GM18868 (cell line): ENCODE data around the gene FXYD6.
"Not testable (repeated sequence)": the region's sequence is repeated elsewhere in the genome, so short reads cannot be mapped to it uniquely, and the experiment has no call there.

Experiments used
- ATAC-seq: cut with Tn5 transposase; IDR thresholded peaks from one replicate; pipeline ENCODE4 v1.9.1; 2021; ENCODE audit warnings: mild to moderate bottlenecking, moderate library complexity; ENCODE audit not compliant: unreplicated experiment

The FXYD6 gene

GRCh38 chr11:117871160-117871559, 5.3 kb downstream of the FXYD6 start:
- ATAC-seq: no peak

GRCh38 chr11:117870103-117870952, 6.1 kb downstream of the FXYD6 start:
- ATAC-seq: no peak

DNA sequence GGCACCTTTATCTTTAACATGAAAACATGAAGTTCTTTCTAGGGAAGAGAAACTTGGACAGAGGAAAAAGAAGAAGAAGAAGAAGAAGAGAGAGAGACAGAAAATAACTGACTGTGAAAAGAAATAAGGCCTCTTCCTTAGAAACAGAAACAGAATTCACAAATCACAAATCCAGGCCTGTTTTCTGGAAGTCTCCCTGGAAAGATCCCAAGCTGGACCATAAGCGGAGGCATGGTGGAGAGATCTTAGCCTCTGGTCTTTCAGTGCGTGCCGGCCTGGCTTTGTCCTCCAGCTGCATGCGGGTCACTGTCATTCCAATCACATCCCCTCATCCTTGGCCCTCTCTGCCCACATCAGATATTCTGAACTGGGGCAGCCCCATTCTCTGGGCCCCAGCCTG, 6.9 kb downstream of the FXYD6 start:
- no peak for ATAC-seq

- no peak for ATAC-seq
Observed at GRCh38 chr11:117868815-117869561, 7.5 kb downstream of the FXYD6 start.

DNA sequence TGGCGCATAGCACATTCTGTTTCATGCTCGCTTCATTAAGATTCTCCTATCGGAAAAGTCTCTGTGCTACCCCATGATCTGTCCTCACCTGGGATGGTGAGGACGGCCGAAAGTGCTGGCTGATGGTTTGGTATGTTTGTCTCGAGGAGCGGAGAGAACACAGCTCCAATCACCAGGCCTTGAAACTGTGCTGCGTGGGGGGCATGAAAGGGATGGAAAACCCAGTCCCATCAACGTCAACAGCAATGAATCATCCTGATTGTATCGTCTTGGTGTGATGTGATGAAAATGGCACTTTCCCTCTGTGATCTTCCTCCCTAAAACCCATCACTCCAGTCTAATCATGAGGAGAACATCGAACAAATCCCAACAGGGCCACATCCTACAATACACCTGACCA, 8.4 kb downstream of the FXYD6 start:
- no peak for ATAC-seq

DNA sequence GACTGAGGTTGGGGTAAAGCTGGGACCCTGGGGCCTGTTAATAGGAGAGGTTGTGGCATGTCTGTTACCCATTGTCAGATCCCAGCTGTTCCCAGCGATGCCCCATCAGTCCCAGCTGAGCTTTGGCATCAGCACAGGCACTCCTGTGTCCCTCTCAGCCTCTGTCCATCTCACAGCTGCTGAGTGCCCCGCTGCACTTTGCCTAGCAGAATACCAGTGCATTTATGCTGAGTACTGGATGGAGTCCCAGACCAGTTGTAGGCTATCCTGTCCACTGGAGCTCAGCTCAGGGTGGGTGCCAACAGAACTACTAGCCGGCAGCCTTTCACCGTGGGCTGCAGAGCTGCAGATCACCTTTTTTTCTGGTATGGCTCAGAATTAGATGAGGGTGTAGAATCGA, 9.9 kb downstream of the FXYD6 start:
- no peak for ATAC-seq

DNA sequence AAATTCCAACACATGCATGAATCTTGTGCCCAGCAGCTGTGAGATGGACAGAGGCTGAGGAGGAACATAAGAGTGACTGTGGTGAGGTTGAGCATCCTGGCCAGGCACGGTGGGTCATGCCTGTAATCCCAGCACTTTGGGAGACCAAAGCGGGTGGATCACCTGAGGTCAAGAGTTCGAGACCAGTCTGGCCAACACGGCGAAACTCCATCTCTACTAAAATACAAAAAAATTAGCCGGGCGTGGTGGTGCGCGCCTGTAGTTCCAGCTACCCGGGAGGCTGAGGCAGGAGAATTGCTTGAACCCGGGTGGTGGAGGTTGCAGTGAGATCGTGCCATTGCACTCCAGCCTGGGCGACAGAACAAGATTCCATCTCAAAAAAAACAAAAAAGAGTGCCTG, 10.9 kb downstream of the FXYD6 start:
- ATAC-seq: not testable (repeated sequence)

GRCh38 chr11:117863383-117863782, 13.1 kb downstream of the FXYD6 start:
- no peak for ATAC-seq

GRCh38 chr11:117862753-117863152, 13.7 kb downstream of the FXYD6 start:
- ATAC-seq: no peak

DNA sequence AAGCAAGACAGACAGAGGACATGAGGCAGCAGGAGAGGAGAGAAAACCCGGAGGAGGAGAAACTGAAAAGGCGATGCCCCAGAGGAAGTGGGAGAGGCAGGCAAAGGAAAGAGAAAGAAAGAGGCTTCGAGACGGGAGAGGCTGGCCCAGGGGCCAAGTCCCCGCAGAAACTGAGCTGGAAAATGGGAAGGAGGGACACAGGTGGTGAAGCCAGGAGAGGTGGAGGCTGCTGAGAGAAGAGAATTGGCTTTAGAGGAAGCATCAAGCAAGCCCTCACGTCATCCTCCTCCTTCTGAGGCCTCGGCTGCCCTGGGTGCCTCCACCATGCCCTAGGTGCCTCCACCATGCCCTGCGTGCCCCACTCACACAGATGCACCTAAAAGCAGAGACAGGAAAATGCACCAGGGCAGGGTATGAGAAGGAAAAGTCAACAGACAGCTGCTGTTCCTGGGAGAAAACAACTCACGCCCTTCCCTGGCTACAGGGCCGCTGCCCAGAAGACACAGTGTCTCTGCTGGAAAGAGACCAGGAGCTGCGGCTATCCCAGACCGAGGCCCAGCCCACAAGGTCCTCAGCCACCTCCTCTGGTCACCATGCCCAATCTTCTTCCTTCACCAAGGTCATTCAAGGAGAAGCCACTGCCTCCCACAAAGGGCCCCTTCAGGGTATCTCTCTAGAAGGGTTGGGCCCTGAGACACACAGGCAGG, 14.3 kb downstream of the FXYD6 start:
- ATAC-seq: no peak

GRCh38 chr11:117861151-117862018, 15.1 kb downstream of the FXYD6 start:
- ATAC-seq: no peak

GRCh38 chr11:117860139-117860538, 16.3 kb downstream of the FXYD6 start:
- ATAC-seq: no peak

DNA sequence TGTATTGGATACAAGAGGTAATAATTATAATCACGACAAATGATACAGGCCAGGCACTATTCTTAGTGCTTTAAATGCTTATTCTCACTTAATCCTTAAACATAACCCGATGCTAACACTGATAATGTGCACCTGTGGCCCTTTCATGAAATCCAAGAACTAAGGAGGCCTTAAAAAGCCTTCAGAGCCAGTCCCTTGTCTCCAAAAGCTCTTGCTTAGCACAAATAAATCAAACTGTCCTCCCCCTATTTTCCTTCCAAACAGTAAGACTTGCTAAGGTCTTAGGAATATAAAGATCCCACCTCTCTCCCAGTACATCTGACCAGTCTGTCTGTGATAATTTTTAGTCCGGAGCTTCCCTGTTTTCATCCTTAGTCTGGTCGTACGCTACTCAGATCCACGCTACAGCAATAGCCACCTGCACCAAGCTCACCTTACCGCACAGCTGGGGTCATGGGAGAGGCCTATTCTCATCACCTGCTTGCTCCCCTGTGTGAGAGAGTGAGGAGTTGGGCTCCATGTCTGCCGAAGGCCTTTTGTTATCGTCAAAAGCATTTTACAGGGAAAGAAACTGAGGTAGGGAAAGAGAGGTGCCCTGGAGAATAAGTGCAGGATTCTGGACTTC, 16.9 kb downstream of the FXYD6 start:
- ATAC-seq: no peak

DNA sequence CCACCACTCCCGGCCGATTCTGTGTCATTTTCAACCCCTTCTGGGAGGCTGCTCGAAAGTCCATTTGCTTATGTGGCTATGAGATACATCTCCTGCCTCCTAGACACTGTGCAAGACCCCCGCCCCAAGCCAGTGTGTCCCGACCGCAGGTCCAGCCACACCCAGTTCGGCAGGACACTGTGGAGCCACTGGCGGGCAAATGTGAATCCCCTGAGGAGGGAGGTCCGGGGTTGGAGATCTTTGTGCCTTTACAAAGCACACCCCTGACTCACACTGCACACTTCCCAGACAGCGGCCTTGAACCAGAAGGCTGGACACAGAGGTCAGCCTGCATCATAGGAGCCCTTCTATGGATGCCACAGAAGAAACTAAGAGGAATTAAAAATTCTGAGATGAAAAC, 17.4 kb downstream of the FXYD6 start:
- ATAC-seq: no peak

DNA sequence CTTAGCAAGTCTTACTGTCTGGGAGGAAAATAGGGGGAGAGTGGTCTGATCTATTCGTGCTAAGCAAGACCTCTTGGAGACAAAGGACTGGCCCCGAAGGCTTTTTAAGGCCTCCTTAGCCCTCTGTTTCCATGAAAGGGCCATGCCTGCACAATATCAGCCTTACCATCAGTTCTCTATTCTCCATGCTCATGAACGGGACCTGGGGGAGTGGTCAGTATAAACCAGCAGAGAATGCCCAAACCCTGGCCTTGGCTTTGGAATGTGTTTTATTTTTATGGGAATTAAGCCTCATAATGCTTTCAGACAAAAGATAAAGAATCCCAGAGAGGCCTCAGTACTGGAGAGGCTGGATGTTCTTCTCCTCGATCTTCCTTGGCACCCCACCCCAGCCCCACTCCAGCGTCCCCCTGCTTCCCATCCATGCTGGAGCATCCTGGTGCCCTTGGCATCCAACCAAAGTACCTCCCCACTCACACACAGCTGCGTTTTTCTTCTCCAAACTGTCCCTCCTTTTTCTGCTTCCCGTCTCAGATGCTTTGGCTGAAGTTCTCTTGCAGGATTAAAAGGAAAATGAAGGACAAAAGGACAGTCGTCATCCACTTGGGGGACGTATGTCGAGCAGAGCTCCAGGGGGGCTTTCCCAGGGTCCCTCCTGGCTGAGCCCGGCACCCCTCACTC, 18.6 kb downstream of the FXYD6 start:
- no peak for ATAC-seq

DNA sequence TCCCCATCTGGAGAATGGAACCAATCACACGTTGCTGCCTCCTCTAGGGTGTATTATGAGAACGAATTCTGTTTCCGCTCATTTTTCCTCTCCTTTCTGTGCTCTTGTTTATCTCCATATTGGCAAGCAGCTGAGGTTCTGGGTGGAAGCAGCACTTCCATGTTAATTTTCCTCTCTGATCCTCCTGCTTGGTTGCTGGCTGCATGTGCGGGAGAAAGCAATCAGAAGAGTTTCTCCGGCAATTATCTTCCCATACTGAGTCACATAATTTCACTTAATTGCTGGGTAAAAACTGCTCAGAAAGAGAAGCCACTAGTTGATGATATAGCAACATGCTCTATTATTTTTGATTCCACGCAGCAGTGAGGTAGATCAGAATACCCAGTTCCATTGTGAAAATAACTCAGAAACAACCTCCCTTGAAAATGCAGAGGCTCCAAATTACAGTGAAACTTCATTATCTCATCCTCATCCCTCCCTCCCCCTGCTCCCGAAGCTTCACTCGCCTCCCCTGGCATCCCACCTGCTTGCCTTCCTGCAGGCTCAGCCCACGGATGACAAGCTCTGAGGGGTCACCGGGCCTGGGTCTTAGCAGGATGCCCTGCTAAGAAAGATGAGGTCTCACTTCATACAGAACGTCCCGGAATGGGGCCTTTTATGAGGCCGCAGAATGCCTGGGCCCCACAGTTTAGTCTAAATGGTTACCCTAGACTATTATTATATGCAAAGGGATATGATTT, 20.4 kb downstream of the FXYD6 start:
- no peak for ATAC-seq

DNA sequence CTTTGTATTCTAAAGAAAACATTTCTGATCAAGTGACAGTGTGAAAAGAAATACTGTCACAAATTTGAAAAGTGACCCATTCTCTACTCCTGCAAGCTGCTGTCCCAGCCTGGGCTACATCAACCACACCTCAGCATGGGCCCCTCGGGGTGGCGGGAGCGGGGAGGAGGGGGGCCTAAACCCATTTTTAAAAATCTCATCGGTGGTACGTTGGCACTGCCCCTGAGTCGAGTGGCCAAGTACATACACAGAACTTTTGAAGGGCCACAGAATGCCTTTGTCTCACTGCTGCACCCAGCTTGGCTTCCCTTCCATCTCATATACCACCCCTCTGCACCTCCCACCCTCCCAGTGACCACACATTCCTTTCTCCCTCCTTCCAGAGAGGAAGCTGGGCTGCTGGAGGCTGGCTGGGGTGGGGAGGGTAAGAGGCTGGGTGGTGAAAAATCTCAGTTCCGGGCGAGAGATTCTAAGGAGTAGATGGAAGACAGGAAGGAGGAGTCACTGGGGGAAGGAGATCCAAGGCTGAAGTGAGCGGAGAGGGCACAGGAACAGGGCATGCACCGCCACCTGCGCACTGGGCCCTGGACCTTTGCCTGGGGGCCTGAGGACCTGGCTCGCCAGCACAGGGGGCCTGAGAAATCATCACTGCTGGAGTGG, 21.1 kb downstream of the FXYD6 start:
- no peak for ATAC-seq

DNA sequence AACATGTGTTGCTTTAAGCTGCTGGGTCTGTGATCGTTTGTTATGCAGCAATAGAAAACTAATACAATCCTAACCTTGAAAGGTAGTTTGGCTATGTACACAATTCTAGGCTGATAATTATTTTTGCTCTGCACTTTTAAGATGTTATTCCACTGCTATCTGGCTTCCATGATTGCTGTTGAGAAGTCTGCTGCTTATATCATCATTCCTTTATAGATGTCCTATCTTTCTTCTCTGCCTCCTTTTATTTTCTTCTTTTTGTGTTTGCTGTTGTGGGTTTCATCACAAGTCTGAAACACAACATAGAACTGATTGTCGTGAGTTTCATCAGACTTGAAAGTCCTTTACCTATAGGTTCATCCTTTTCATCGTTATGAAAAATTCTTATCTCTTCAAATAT, 24.1 kb downstream of the FXYD6 start:
- no peak for ATAC-seq
